ENCODE data around the gene LRRC51.

GRCh38 chr11:72085621-72086351 is 5.1 kb downstream of the LRRC51 start:
- TF ChIP-seq CTCF (IDR thresholded peaks at IDR 0.05) = no peak
- no peak for TF ChIP-seq POLR2A (IDR thresholded peaks at IDR 0.05)

Data from uterus (tissue), 2 donors.